Testis (tissue), 2 donors: ENCODE measurements around the gene GDI1.

ENCODE experiments used
- POLR2A ChIP-seq: fragments of 450-650 bp; IDR thresholded peaks from one replicate; pipeline ENCODE4 v1.6.1; 2017; ENCODE audit warnings: antibody characterized with exemption, mild to moderate bottlenecking, moderate library complexity
- TF ChIP-seq, protein P1 (sequence below), 3 experiments: fragments of 450-650 bp in 2 of 3; fragments of 200-600 bp in 1 of 3; sonication (generic) in 1 of 3; IDR thresholded peaks; one replicate each; pipeline ENCODE4 v1.5.1; 2016 to 2019; ENCODE audit warnings: antibody characterized with exemption in 3 of 3, mild to moderate bottlenecking in 2 of 3, moderate library complexity in 1 of 3

GRCh38 chrX:154413142-154413541 is 23.8 kb upstream of the GDI1 start:
- TF ChIP-seq, protein P1, sequence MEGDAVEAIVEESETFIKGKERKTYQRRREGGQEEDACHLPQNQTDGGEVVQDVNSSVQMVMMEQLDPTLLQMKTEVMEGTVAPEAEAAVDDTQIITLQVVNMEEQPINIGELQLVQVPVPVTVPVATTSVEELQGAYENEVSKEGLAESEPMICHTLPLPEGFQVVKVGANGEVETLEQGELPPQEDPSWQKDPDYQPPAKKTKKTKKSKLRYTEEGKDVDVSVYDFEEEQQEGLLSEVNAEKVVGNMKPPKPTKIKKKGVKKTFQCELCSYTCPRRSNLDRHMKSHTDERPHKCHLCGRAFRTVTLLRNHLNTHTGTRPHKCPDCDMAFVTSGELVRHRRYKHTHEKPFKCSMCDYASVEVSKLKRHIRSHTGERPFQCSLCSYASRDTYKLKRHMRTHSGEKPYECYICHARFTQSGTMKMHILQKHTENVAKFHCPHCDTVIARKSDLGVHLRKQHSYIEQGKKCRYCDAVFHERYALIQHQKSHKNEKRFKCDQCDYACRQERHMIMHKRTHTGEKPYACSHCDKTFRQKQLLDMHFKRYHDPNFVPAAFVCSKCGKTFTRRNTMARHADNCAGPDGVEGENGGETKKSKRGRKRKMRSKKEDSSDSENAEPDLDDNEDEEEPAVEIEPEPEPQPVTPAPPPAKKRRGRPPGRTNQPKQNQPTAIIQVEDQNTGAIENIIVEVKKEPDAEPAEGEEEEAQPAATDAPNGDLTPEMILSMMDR (IDR thresholded peaks at IDR 0.05): no peak
- no peak for TF ChIP-seq POLR2A
